ENCODE data around the gene SYK.

The SYK gene

DNA sequence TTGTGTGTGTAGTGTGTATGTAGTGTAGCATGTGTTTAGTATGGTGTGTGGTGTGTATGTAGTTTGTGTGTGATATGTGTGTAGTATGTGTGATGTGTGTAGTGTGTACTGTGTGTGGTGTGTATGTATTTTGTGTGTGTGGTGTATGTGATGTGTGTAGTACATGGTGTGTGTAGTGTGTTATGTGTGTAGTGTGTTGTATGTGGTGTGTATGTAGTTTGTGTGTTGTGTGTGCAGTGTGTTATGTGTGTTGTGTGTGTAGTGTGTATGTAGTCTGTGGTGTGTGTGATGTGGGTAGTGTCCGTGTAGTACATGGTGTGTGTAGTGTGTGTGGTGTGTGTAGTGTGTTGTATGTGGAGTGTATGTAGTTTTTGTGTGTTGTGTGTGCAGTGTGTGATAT lies 40.0 kb downstream of the SYK start:
- Histone ChIP-seq H3K9me3 (ENCODE audit: control insufficient read depth, low read depth, low read length) (no peaks in the 10 kb centered on the region), H3K4me3 (ENCODE audit: low read length) (no peak overlapping the region), H3K27me3 (ENCODE audit: control insufficient read depth, insufficient read depth, low read length) (no peaks in the 10 kb centered on the region), H3K27ac (ENCODE audit: low read length) (no peak overlapping the region), H3K9ac (ENCODE audit: low read length) (no peak overlapping the region), H3K36me3 (ENCODE audit: control insufficient read depth, low read depth, low read length) (no peaks in the 10 kb centered on the region), H3K4me1 (ENCODE audit: control insufficient read depth, low read depth, low read length) (no peaks in the 10 kb centered on the region)

GRCh38 chr9:90842176-90842777 lies 40.7 kb downstream of the SYK start:
- Histone ChIP-seq H3K36me3 (ENCODE audit: control insufficient read depth, low read depth, low read length) (no peaks in the 10 kb centered on the region), H3K4me3 (ENCODE audit: low read length) (no peak overlapping the region), H3K27me3 (ENCODE audit: control insufficient read depth, insufficient read depth, low read length) (no peaks in the 10 kb centered on the region), H3K9me3 (ENCODE audit: control insufficient read depth, low read depth, low read length) (no peaks in the 10 kb centered on the region), H3K4me1 (ENCODE audit: control insufficient read depth, low read depth, low read length) (no peaks in the 10 kb centered on the region), H3K27ac (ENCODE audit: low read length) (no peak overlapping the region), H3K9ac (ENCODE audit: low read length) (no peak overlapping the region)

GRCh38 chr9:90842996-90843395 lies 41.4 kb downstream of the SYK start:
- Histone ChIP-seq H3K4me3 (ENCODE audit: low read length) (no peak overlapping the region), H3K27me3 (ENCODE audit: control insufficient read depth, insufficient read depth, low read length) (no peaks in the 10 kb centered on the region), H3K36me3 (ENCODE audit: control insufficient read depth, low read depth, low read length) (no peaks in the 10 kb centered on the region), H3K27ac (ENCODE audit: low read length) (no peak overlapping the region), H3K9me3 (ENCODE audit: control insufficient read depth, low read depth, low read length) (no peaks in the 10 kb centered on the region), H3K4me1 (ENCODE audit: control insufficient read depth, low read depth, low read length) (no peaks in the 10 kb centered on the region), H3K9ac (ENCODE audit: low read length) (no peak overlapping the region)

DNA sequence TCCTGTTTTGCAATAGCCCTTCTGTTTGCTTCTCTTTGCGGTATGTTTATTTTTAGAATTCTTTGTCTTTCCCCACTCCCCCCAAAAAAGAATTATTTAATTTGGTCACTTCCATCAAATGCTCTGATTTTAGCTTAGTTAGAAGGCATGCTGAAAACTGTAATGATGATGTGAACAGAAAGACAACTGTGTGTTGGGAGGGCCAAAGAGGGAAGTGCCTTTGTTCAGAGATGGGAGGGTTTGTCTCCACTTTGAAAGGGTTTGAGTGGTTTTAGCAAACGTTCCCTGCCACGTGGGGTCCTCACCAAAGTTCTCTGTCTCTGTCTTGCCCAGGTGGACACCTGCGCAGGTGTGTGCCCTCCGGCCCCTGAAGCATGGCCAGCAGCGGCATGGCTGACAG lies 41.9 kb downstream of the SYK start:
- no peaks in the 10 kb centered on the region for H3K27me3 ChIP-seq (ENCODE audit: control insufficient read depth, insufficient read depth, low read length)
- no peak overlapping the region for H3K4me3 ChIP-seq (ENCODE audit: low read length)
- H3K4me1 ChIP-seq (ENCODE audit: control insufficient read depth, low read depth, low read length) = no peaks in the 10 kb centered on the region
- no peaks in the 10 kb centered on the region for H3K9me3 ChIP-seq (ENCODE audit: control insufficient read depth, low read depth, low read length)
- no peak overlapping the region for H3K27ac ChIP-seq (ENCODE audit: low read length)
- no peaks in the 10 kb centered on the region for H3K36me3 ChIP-seq (ENCODE audit: control insufficient read depth, low read depth, low read length)
- no peak overlapping the region for H3K9ac ChIP-seq (ENCODE audit: low read length)

GRCh38 chr9:90844326-90844725 lies 42.7 kb downstream of the SYK start:
- H3K9ac ChIP-seq (ENCODE audit: low read length) = no peak overlapping the region
- no peak overlapping the region for H3K4me3 ChIP-seq (ENCODE audit: low read length)
- H3K4me1 ChIP-seq (ENCODE audit: control insufficient read depth, low read depth, low read length) = no peaks in the 10 kb centered on the region
- no peak overlapping the region for H3K27ac ChIP-seq (ENCODE audit: low read length)
- no peaks in the 10 kb centered on the region for H3K36me3 ChIP-seq (ENCODE audit: control insufficient read depth, low read depth, low read length)
- H3K27me3 ChIP-seq (ENCODE audit: control insufficient read depth, insufficient read depth, low read length) = no peaks in the 10 kb centered on the region
- H3K9me3 ChIP-seq (ENCODE audit: control insufficient read depth, low read depth, low read length) = no peaks in the 10 kb centered on the region

- no peaks in the 10 kb centered on the region for H3K27me3 ChIP-seq (ENCODE audit: control insufficient read depth, insufficient read depth, low read length)
- no peak overlapping the region for H3K9ac ChIP-seq (ENCODE audit: low read length)
- no peaks in the 10 kb centered on the region for H3K9me3 ChIP-seq (ENCODE audit: control insufficient read depth, low read depth, low read length)
- H3K36me3 ChIP-seq (ENCODE audit: control insufficient read depth, low read depth, low read length) = no peaks in the 10 kb centered on the region
- no peak overlapping the region for H3K4me3 ChIP-seq (ENCODE audit: low read length)
- no peak overlapping the region for H3K27ac ChIP-seq (ENCODE audit: low read length)
- no peaks in the 10 kb centered on the region for H3K4me1 ChIP-seq (ENCODE audit: control insufficient read depth, low read depth, low read length)
Measured at GRCh38 chr9:90846770-90847419, 45.3 kb downstream of the SYK start.

DNA sequence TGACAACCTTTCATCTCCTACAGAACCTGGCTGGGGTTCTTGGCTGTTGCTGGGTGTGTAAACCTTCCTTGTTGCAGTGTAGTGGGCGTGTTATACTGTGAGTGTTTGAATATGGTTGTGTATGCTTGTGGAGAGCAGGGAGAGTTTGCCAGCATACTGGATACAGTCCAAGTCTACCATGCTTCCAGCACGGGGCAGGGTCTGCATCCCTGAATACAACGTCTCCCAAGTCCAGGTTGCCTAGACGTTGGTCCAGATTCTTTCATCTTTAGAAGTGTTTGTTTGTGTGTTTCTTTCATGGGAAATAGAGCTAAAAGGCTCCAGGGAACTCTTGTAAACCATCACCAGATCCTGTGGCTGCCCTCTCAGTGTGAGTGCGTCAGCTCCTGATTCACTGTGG lies 46.4 kb downstream of the SYK start:
- no peaks in the 10 kb centered on the region for H3K36me3 ChIP-seq (ENCODE audit: control insufficient read depth, low read depth, low read length)
- H3K4me3 ChIP-seq (ENCODE audit: low read length) = no peak overlapping the region
- H3K27ac ChIP-seq (ENCODE audit: low read length) = no peak overlapping the region
- H3K27me3 ChIP-seq (ENCODE audit: control insufficient read depth, insufficient read depth, low read length) = no peaks in the 10 kb centered on the region
- H3K9me3 ChIP-seq (ENCODE audit: control insufficient read depth, low read depth, low read length) = no peaks in the 10 kb centered on the region
- H3K9ac ChIP-seq (ENCODE audit: low read length) = no peak overlapping the region
- no peaks in the 10 kb centered on the region for H3K4me1 ChIP-seq (ENCODE audit: control insufficient read depth, low read depth, low read length)

GRCh38 chr9:90848866-90849265 lies 47.2 kb downstream of the SYK start:
- Histone ChIP-seq H3K4me3 (ENCODE audit: low read length) (no peak overlapping the region), H3K27me3 (ENCODE audit: control insufficient read depth, insufficient read depth, low read length) (no peaks in the 10 kb centered on the region), H3K4me1 (ENCODE audit: control insufficient read depth, low read depth, low read length) (no peaks in the 10 kb centered on the region), H3K9ac (ENCODE audit: low read length) (no peak overlapping the region), H3K36me3 (ENCODE audit: control insufficient read depth, low read depth, low read length) (no peaks in the 10 kb centered on the region), H3K27ac (ENCODE audit: low read length) (no peak overlapping the region), H3K9me3 (ENCODE audit: control insufficient read depth, low read depth, low read length) (no peaks in the 10 kb centered on the region)

- Histone ChIP-seq H3K4me3 (ENCODE audit: low read length) (no peak overlapping the region), H3K9me3 (ENCODE audit: control insufficient read depth, low read depth, low read length) (no peaks in the 10 kb centered on the region), H3K27ac (ENCODE audit: low read length) (no peak overlapping the region), H3K4me1 (ENCODE audit: control insufficient read depth, low read depth, low read length) (no peaks in the 10 kb centered on the region), H3K36me3 (ENCODE audit: control insufficient read depth, low read depth, low read length) (no peaks in the 10 kb centered on the region), H3K27me3 (ENCODE audit: control insufficient read depth, insufficient read depth, low read length) (no peaks in the 10 kb centered on the region), H3K9ac (ENCODE audit: low read length) (no peak overlapping the region)
Measured at GRCh38 chr9:90851444-90851843, 49.8 kb downstream of the SYK start.

GRCh38 chr9:90853945-90854344 lies 52.3 kb downstream of the SYK start:
- no peak overlapping the region for H3K27ac ChIP-seq (ENCODE audit: low read length)
- H3K36me3 ChIP-seq (ENCODE audit: control insufficient read depth, low read depth, low read length) = no peaks in the 10 kb centered on the region
- H3K27me3 ChIP-seq (ENCODE audit: control insufficient read depth, insufficient read depth, low read length) = no peaks in the 10 kb centered on the region
- H3K4me1 ChIP-seq (ENCODE audit: control insufficient read depth, low read depth, low read length) = no peaks in the 10 kb centered on the region
- H3K9ac ChIP-seq (ENCODE audit: low read length) = no peak overlapping the region
- H3K9me3 ChIP-seq (ENCODE audit: control insufficient read depth, low read depth, low read length) = no peaks in the 10 kb centered on the region
- H3K4me3 ChIP-seq (ENCODE audit: low read length) = no peak overlapping the region

DNA sequence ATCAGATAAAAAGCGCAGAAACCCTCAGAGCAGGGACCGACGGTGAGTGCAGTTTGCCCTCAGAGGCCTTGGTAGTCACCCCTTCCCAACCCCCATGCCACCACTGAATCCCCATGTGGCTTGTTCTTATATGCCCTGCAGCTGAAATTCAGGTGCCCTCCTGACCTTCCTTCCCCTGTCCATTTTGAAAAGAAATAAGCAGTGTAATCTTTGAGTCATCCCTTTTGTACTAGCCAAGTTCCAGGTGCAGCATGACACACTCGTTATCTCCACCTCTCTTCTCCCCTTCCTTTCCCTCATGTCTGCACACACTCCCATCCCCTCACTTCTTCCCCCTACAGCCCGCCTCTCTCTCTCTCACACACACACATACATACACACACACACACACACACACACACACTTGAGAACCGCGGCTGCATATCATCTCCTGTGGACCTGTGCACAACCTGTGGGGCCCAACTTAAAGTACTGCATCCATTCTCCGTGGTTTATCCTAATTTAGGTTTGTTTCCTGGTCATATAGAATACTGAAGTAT lies 53.1 kb downstream of the SYK start:
- Histone ChIP-seq H3K27ac (ENCODE audit: low read length) (no peak overlapping the region), H3K36me3 (ENCODE audit: control insufficient read depth, low read depth, low read length) (no peaks in the 10 kb centered on the region), H3K4me3 (ENCODE audit: low read length) (no peak overlapping the region), H3K4me1 (ENCODE audit: control insufficient read depth, low read depth, low read length) (no peaks in the 10 kb centered on the region), H3K9me3 (ENCODE audit: control insufficient read depth, low read depth, low read length) (no peaks in the 10 kb centered on the region), H3K9ac (ENCODE audit: low read length) (no peak overlapping the region), H3K27me3 (ENCODE audit: control insufficient read depth, insufficient read depth, low read length) (no peaks in the 10 kb centered on the region)

Data from iPS-18a (cell line).